Islet of Langerhans (tissue), 1 donor: ENCODE data around the gene SHFL.

Experiments used
- FAIRE-seq: peaks from one replicate; lab custom pipeline; 2011; peaks lifted over from hg19 to GRCh38; lab: Jason Lieb, UNC

SHFL gene

GRCh38 chr19:10087296-10088061, 1.4 kb downstream of the SHFL start:
- FAIRE-seq = no peak

DNA sequence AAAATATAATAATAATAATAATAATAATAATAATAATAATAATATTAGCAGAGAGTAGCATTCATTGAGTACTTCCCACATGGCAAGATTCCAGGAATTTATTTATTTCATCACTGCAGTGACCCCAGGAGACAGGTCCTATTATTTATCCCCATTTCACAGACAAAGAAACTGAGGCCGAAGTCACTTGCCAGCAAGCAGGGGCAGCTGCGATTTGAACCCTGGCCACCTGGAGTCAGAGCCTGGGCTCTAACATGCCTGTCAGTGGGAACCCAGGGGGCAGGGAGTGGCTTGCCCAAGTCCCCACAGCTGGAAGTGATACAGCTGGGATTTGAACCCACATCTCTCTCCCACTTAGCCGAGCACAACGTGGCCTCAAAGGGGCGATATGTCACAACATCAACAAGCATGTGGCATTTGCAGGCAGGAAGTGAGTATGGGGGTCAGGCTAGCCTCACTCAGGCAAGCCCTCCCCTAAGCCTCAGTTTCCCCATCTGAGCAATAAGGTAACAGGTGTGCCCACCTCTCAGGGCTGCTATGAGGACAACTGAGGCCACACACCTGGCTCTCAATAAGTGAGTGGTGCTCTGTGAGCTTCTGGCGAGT, 2.9 kb downstream of the SHFL start:
- FAIRE-seq = no peak

DNA sequence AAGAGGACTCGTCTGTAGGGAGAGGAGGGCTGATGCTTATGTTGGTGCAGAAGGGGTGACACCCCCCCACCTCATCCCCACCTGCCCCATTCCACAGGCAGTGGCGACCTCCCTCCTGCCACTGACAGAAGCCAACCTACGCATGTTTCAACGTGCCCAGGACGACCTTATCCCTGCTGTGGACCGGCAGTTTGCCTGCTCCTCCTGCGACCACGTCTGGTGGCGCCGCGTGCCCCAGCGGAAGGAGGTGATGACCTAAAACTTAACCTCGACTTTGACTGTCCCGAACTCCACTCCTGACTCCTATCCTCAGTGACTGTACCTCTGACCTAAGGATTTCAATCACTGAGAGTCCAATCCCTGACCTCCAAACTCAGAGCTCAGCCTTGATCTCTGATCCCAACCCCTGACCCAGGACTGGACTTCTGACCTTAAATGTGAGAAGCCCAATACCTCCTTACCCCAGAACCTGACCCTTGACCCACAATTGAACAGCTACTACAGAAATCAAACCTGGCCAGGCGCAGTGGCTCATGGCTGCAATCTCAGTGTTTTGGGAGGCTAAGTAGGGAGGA, 3.8 kb downstream of the SHFL start:
- no peak for FAIRE-seq

DNA sequence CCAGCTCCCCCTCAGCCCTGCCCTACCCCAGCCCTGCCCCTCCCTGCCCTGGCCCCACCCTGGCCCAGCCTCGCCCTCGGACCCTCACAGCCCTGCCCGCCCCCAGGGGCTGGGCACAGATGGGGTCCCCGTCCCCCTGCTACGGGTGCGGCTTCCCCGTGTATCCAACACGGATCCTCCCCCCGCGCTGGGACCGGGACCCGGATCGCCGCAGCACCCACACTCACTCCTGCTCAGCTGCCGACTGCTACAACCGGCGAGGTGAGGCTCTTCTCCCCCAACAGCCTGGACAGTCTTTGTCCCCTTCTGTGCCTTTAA, 5.2 kb downstream of the SHFL start:
- FAIRE-seq = no peak

GRCh38 chr19:10091895-10092641, 6.0 kb downstream of the SHFL start:
- FAIRE-seq = no peak

GRCh38 chr19:10092648-10093294, 6.7 kb downstream of the SHFL start:
- no peak for FAIRE-seq

DNA sequence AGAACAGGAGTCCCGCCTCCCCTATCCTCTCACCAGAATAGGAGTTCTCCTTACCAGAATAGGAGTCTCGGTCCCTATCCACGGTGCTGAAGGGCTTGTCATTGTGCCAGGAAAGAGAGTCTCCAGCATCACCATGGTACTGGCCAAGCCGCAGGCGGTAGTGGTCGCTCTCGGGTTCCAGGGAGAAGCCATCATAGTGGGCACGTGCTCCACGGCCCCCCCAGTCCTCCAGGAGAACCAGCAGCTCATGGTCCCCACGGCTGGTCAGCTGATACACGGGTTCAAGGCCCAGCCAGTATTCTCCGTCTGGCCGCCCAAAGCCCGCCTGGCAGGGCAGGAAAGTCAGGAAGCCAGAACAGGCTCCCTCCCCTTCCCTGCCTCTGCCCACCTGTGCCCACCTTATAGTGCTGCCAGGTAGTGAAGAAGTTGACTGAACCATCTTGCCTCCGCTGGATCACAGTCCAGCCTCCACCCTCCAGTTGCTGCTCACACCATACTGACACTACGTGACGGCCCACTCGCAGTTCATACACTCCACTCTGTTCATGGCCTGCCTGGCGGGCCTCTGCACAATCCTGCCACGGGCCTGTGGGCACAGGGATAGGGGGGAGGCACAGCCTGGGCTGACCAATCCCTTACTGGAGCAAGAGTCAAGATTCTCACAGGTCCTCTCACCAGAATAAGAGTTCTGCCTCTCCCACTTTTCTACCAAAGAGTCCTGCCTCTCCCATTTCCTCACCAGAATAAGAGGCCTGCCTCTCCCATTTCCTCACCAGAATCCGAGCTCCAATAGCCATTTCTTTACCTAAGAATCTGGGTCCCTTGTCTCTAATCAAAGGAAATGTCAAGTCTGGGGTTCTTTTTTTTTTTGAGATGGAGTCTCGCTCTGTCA, 7.4 kb downstream of the SHFL start:
- FAIRE-seq = no peak

GRCh38 chr19:10095622-10095947, 9.5 kb downstream of the SHFL start:
- FAIRE-seq = no peak

- no peak for FAIRE-seq
Observed at GRCh38 chr19:10095948-10096614, 10.0 kb downstream of the SHFL start.

DNA sequence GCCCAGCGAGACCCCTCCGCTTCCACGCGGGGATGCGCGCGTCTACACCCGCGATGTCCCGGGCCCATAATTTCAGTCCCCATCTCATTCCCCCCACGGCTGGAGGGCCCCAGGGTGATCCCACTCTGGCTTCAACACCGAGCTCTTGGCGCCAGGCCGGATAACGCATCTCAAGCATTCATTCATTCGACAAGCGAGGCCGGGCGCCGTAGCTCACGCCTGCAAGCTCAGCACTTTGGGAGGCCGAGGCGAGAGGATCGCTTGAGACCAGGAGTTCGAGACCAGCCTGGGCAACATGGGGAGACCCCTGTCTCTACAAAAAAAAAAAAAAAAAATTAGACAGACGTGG, 10.5 kb downstream of the SHFL start:
- no peak for FAIRE-seq

DNA sequence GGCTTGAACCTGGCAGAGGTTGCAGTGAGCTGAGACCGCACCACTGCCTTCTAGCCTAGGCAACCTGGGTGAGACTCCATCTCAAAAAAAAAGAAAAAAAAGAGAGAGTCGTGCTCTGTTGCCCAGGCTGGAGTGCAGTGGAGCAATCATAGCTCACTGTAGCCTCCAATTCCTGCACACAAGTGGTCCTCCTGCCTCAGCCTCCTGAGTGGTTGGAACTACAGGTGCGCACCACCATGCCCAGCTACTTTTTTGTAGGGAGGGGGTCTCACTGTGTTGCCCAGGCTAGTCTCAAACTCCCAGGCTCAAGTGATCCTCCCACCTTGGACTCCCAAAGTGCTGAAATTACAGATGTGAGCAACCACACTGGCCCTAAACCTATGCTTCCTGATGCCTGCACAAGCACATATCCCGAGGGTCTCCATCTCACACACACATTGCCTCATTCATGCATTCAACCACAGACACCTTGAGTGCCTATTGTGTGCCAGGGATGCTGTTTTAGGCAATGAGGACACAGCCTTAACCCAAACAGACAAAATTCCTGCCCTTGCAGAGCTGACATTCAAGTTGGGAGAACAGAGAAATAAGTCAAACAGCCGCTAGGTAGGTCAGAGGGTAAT, 14.2 kb downstream of the SHFL start:
- FAIRE-seq = no peak

DNA sequence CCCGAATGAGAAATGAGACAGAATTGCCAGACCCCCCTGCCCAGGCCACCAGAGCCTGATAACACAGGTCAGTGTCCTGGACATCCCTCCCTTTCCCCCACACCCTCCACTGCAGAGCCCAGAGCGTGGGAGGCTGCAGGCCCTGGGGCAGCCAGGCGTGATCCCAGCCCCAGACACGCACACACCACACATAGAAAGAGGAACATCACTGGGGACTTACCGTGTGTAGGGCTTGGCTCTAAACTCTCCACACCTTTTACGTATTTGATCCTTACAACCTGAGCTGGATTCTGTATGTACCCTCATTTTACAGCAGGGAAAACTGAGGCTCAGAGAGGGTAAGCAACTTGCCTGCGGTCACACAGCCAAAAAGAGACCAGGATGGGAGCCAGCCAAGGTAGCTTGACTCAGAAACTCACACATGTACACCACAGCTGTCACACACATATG, 16.7 kb downstream of the SHFL start:
- no peak for FAIRE-seq

GRCh38 chr19:10104130-10104513, 18.0 kb downstream of the SHFL start:
- FAIRE-seq = no peak

GRCh38 chr19:10104665-10105508, 18.8 kb downstream of the SHFL start:
- FAIRE-seq = no peak

GRCh38 chr19:10105509-10106099, 19.5 kb downstream of the SHFL start:
- FAIRE-seq = no peak

GRCh38 chr19:10106100-10106936, 20.2 kb downstream of the SHFL start, which contains the start of gene PPAN:
TSS of gene PPAN (plus strand) at chr19:10106362. CDS start at chr19:10106395, 33 bp downstream.
- no peak for FAIRE-seq

- no peak for FAIRE-seq
Observed at GRCh38 chr19:10107254-10107653, 21.1 kb downstream of the SHFL start.

DNA sequence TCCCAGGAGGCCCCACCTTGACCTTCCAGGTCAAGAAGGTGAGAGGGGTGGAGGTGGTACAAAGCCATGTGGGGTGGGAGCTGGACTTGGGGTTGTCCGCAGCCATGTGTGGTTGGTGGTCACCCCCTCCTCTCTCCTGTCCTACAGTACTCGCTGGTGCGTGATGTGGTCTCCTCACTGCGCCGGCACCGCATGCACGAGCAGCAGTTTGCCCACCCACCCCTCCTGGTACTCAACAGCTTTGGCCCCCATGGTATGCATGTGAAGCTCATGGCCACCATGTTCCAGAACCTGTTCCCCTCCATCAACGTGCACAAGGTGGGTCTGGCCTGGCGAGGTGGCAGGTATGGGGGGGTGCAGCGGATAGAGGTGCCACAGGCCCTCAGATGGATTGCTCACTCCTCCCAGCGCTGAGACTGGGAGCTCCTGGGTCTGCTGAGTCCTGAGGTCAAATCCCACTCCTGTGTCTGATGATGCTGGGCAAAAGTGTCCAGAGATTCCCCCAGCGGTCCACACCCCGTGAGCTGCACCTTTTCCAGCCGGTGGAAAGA, 21.8 kb downstream of the SHFL start:
- no peak for FAIRE-seq
